GM12865 (cell line): ENCODE measurements around the gene ZNF652.

Experiments
- DNase-seq: peaks from one replicate; pipeline ENCODE4 v3.0.0; 2010; ENCODE audit warnings: low read depth
- H3K4me3 ChIP-seq: 2 replicates; pipeline ENCODE4 v1.5.1; 2011; ENCODE audit warnings: mild to moderate bottlenecking, low read depth, low read length, control low read depth
- TF ChIP-seq, protein P1 (sequence below): IDR thresholded peaks from 2 replicates; pipeline ENCODE4 v1.5.1; 2011; ENCODE audit warnings: low read length, control low read depth, low read depth, inconsistent platforms; ENCODE audit not compliant: insufficient read depth; ENCODE audit errors: missing control alignments

The ZNF652 gene

DNA sequence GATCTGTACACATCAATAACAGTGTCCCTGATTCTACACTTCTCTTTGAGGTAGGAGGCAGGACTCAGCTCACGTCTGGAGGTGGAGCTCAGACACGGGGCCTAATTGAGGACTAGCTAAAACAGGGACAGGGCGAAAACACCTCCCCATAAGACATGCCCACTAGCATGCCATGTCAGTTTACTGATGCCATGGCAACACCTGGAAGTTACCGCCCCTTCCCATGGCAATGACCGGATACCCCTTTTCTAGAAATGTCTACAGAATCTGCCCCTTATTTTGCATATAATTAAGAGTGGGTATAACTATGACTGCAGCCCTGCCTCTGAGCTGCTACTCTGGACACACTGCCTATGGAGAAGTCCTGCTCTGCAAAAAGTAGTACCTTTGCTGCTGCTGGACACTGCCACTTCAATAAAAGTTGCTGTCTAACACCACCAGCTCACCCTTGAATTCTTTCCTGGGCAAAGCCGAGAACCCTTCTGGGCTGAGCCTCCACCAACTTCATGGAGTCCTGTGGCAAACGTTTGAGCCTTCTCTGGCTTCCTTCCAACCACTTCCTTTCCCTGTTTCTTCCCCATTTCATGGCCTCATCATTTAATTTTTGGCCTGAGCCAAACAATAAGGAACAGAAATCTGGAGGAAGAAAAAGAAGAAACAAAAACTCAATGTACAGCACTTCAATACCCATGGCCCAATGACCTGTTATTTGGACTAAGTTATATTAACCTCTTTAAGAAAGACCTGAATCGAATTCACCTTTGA, 31.6 kb upstream of the ZNF652 start:
- peak; percentile 57 for DNase-seq
- TF ChIP-seq, protein P1, sequence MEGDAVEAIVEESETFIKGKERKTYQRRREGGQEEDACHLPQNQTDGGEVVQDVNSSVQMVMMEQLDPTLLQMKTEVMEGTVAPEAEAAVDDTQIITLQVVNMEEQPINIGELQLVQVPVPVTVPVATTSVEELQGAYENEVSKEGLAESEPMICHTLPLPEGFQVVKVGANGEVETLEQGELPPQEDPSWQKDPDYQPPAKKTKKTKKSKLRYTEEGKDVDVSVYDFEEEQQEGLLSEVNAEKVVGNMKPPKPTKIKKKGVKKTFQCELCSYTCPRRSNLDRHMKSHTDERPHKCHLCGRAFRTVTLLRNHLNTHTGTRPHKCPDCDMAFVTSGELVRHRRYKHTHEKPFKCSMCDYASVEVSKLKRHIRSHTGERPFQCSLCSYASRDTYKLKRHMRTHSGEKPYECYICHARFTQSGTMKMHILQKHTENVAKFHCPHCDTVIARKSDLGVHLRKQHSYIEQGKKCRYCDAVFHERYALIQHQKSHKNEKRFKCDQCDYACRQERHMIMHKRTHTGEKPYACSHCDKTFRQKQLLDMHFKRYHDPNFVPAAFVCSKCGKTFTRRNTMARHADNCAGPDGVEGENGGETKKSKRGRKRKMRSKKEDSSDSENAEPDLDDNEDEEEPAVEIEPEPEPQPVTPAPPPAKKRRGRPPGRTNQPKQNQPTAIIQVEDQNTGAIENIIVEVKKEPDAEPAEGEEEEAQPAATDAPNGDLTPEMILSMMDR: no peak
- H3K4me3 ChIP-seq: no peak overlapping the region

DNA sequence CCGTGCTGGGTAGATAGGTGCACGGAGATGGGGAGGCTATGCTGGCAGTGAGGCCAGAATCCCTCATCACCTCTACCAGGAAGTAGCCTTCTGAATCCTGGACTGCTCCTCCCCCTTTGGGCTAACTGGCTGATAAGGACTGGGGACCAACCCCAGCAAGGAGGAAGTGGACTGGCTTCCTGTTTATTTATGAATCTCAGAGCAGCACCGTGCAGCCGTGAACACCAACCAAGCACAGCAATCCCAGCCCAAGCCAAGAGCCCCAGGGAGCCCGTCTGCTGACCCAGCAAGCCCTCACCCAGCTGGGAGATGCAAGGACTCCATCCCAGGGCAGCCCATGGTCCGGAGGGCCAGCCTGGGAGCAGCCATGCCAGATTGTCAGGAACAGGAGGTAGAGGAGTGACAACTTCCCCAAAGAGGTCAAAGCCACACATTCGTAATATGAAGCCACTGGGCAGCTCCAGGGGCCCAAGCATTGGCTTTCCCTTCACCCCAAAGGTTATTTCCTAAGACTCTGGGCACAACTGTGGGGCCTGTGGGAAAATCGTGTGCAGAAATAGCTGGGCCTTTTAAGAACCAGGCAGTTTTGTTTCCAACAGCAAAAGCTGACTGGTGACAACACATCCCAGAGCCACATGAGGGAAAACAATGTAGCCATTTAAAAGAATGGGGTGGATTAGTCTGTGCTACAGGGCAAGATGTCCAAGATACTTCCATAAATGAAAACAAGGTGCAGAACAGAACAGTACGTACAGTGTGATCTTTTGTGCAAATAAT, 28.7 kb upstream of the ZNF652 start:
- TF ChIP-seq, protein P1: no peak
- H3K4me3 ChIP-seq: peak overlapping the region; percentile 59
- DNase-seq: peak; percentile 90

GRCh38 chr17:49389514-49390347, 27.7 kb upstream of the ZNF652 start:
- H3K4me3 ChIP-seq: peak overlapping the region; percentile 59
- DNase-seq: peak; percentile 37

DNA sequence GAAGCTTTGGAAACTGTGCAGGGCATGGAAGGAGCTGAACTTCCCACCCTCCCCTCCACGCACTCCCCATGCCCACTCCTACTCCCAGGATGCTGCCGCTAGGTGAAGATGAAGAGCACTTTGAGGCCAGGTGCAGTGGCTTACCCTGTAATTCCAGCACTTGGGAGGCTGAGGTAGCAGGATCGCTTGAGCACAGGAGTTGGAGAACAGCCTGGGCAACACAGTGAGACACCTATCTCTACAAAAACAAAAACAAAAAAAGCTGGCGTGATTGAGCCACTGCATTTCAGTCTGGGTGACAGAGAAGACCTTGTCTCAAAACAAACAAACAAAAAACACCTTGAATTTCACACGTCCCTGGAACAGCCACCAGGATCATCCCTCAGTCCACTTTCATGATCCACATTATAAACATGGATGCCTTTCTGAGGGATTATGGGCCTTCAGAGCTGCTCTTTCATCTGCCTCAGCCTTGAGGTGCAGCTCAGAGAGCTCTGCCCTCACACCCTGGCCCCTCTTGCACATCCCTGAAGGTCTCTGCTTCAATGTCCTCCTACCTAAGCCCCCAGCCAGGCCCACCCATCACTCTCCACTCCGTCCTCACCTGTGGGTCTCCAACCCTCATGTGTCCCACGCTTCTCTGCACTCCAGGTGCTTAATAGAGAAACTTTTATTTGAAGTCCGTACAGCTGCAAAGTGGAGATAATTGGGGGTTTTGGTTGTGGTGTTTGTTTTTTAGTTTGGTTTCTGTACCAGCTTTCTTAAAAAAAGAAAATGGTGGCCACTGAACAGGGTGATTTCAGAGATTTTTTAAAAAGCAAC, 26.9 kb upstream of the ZNF652 start:
- peak overlapping the region; percentile 15 for H3K4me3 ChIP-seq
- peak; percentile 45 for DNase-seq
- TF ChIP-seq, protein P1: no peak

GRCh38 chr17:49388290-49388640, 26.2 kb upstream of the ZNF652 start:
- H3K4me3 ChIP-seq: peak overlapping the region; percentile 15
- DNase-seq: peak; percentile 75
- TF ChIP-seq, protein P1: no peak

DNA sequence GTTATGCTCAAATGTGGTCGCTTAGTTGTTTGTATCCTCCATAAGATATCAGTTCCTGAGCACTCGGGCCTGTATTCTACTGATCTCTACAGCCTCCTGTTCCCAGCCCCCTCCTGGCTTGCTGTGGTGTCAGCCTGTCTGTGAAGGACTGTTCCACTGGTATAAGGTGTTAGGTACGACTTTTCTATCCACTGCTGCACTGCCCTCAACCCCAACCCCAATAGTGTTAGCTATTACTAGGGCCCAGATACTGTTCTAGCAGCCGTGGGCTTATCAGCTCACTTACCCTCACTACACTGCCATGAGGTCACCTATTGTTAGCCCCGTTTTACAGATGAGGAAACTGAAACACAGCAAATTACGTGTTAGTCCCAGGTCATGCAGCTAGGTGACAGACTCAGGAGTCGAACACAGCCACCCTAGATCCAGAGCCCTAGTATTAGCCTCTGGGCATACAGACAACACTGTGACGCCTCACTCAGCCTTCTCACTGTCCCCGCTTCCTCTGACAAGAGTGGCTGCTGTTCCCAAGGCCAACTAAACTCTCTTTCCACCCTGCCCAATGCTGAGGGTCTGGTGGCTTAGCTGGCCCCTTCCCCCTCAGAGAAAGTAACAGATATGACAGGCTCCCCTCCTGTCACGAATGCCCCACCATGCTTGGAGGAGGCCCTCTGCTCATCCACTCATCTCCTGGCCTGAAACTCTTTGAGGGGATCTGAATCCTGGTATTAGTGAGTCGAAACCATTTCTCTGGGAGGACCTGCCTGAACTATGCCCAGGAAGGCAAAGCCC, 25.6 kb upstream of the ZNF652 start:
- H3K4me3 ChIP-seq: no peak overlapping the region
- TF ChIP-seq, protein P1: no peak
- DNase-seq: peak; percentile 60
